Stimulated activated CD8-positive, alpha-beta memory T cell treated with anti-CD3 and anti-CD28 coated beads, Interleukin-15, amount 100 ng/mL, for 48 hours (primary cell): ENCODE data around the gene HNMT.
"Not testable (repeated sequence)": the region's sequence is repeated elsewhere in the genome, so short reads cannot be mapped to it uniquely, and the experiment has no call there.

Source experiments
- DNase-seq, 2 donors: peaks; one replicate each; pipeline ENCODE4 v3.0.0-alpha.2; 2020; ENCODE audit warnings: low read depth in 2 of 2

Gene HNMT

GRCh38 chr2:137975280-137976271 lies 11.3 kb downstream of the HNMT start:
- no peak for DNase-seq

- DNase-seq = no peak
These were observed 12.0 kb downstream of the HNMT start for GRCh38 chr2:137976274-137976673.

GRCh38 chr2:137977790-137978189 lies 13.5 kb downstream of the HNMT start:
- no peak for DNase-seq

GRCh38 chr2:137980459-137980858 lies 16.2 kb downstream of the HNMT start:
- no peak for DNase-seq

GRCh38 chr2:137981112-137981656 lies 16.9 kb downstream of the HNMT start:
- no peak for DNase-seq

GRCh38 chr2:137983581-137983980 lies 19.3 kb downstream of the HNMT start:
- DNase-seq = no peak

GRCh38 chr2:137986268-137986667 lies 22.0 kb downstream of the HNMT start:
- no peak for DNase-seq

GRCh38 chr2:137987011-137987410 lies 22.7 kb downstream of the HNMT start:
- DNase-seq = no peak

- no peak for DNase-seq
These were observed 26.8 kb downstream of the HNMT start for GRCh38 chr2:137991078-137991477.

GRCh38 chr2:137992039-137992646 lies 27.9 kb downstream of the HNMT start:
- DNase-seq = no peak

- DNase-seq = not testable (repeated sequence)
These were observed 29.6 kb downstream of the HNMT start for GRCh38 chr2:137993715-137994476.

- not testable (repeated sequence) for DNase-seq
These were observed 31.1 kb downstream of the HNMT start for GRCh38 chr2:137995368-137995767.

- not testable (repeated sequence) for DNase-seq
These were observed 31.9 kb downstream of the HNMT start for GRCh38 chr2:137996158-137996557.

GRCh38 chr2:137997733-137998132 lies 33.5 kb downstream of the HNMT start:
- DNase-seq = no peak

GRCh38 chr2:137998503-137998902 lies 34.2 kb downstream of the HNMT start:
- no peak for DNase-seq

GRCh38 chr2:137999273-137999672 lies 35.0 kb downstream of the HNMT start:
- DNase-seq = no peak

- DNase-seq = no peak
These were observed 35.7 kb downstream of the HNMT start for GRCh38 chr2:138000009-138000408.

- DNase-seq = no peak
These were observed 36.5 kb downstream of the HNMT start for GRCh38 chr2:138000796-138001195.

GRCh38 chr2:138003411-138003810 lies 39.1 kb downstream of the HNMT start:
- no peak for DNase-seq

GRCh38 chr2:138007431-138007830 lies 43.2 kb downstream of the HNMT start:
- no peak for DNase-seq

GRCh38 chr2:138009622-138010021 lies 45.3 kb downstream of the HNMT start:
- no peak for DNase-seq

GRCh38 chr2:138010890-138011289 lies 46.6 kb downstream of the HNMT start:
- DNase-seq = no peak
